D721Med (cell line): ENCODE results near the gene ATXN7L1.

Experiments used
- DNase-seq: peaks from one replicate; pipeline ENCODE4 v3.0.0; 2011; ENCODE audit warnings: low spot score; ENCODE audit not compliant: insufficient read length
- FAIRE-seq: peaks from 2 replicates; lab custom pipeline; 2011; peaks lifted over from hg19 to GRCh38; lab: Jason Lieb, UNC
- CTCF ChIP-seq: IDR thresholded peaks from 2 replicates; pipeline ENCODE4 v1.5.1; 2012; ENCODE audit warnings: mild to moderate bottlenecking, control low read depth; ENCODE audit not compliant: insufficient read depth; ENCODE audit errors: missing control alignments

Gene ATXN7L1

GRCh38 chr7:105879782-105880181 is 3.4 kb upstream of the ATXN7L1 start:
- DNase-seq: no peak
- no peak for FAIRE-seq
- TF ChIP-seq CTCF: no peak

DNA sequence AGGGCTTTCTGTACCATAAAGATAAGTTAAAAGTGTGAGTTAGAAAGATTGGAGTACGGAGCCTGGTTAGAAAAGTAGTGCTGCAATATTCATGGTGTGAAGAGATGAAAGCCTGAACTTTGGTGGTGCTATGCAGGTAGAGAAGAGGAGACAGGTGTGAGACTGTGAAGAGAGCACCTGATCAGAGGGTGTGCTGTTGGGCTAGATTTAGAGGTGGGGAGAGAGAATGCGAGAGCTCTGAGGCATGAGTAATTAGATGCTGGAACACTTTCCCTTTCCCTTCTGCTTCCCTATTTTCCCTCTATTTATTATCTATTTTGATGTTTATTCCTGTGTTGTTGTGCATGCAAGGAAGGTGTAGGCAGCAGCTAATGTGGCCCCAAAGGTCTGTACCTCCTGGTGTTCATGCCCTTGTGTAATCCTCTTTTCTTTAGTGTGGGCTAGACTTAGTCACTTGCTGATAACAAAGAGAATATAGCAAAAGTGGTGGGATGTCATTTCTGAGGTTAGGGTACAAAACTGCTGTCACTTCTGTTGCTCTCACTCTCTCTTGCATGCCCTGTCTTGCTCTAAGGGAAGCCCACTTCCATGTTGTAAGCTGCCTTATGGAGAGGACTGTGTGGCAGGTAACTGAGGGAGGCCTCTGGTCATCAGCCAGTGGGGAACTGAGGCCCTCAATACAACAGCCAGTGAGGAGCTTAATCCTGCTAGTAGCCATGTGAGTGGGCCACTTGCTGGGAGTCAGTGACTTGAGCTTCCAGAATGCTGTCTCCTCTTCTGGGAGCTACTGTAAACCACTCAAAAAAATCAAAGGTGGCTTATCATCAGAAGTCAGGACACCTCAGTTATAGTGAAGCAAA is 2.6 kb upstream of the ATXN7L1 start:
- DNase-seq: no peak
- no peak for FAIRE-seq
- no peak for TF ChIP-seq CTCF

DNA sequence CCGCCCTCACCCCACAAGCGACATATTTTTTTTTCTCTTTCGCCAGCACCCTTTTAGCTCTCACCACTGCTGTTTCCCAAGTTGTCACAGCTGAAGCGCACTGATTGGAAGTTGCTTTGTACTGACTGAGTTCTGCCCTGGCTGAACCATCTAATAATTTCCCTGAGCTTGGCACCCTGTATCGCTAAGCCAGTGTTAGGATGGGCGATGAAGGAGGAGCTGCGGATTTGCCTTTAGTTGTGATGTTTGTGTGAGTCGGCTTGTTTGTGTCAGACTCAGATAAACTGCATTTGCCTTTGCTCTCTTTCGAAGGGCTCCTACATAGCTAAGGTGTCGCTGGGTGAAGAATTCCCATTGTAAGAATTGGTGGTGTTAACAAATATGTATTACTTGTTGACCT is 1.3 kb upstream of the ATXN7L1 start:
- DNase-seq (no peak), FAIRE-seq (no peak)
- no peak for TF ChIP-seq CTCF

DNA sequence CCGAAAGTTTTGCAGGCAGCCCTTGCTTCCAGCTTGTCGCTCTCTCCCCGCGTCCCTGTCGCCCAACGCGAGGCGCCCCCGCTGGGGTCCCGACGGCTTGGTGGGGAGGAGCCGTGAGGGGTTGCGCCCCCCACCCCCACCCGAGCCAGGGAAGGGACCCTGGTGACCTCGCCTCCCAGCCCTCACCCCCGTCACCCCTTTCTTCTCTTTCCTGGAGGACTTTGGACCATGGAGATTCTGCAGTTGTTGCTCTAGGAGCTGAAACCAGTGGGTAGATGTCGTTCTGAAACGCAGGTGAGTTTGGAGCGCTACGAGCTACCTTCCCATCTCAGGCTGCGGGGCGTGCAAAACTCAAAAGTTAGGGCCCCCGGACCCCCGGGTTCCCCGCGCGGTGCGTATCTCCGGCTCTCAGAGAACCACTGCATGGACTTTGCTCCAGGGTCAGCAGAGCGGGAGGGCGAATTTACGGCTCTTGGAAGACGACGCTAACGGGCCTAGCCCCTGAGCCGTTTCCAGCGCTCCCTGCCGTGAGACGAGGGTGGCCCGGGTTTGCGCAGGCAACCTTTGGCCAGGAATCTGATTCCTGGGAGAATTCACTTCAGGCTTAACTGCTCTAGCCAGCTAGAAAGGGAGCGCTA is 684 bp upstream of the ATXN7L1 start:
- no peak for TF ChIP-seq CTCF
- FAIRE-seq: no peak
- no peak for DNase-seq

DNA sequence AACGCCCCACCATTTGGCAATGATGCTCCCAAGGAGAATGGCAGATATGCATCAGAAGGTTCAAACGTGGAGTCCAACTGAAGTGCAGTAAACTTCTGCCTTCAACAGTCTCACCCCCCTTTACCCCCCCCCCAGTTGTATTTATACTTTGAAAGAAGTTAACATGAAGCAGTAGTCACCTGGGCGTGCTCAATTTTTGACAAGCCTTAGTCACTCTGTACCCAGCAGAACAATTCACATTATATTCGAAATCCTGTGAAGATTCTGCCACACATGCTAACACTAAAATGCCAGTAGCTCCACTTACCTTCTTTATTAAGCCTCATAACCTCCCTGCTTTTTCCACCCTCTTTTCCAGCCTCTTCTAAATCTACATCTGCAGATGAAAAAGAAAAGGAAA is 894 bp downstream of the ATXN7L1 start:
- FAIRE-seq (no peak), DNase-seq (no peak)
- TF ChIP-seq CTCF: no peak

DNA sequence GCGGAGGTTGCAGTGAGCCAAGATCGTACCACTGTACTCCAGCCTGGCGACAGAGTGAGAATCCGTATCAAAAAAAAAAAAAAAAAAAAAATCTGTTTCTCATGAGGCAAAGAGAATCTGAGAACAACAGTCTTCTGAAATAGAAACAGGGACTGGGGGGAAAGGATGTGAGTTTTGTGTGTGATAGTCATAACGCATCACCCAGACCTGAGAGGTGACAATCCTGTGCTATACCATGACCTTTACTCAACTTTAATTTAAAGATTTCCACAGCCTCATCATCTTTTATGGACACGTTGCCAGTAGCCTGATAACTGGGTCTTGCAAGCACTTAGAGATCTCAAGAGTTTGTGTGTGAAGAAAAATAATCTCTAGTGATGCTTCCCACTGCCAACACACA is 2.3 kb downstream of the ATXN7L1 start:
- no peak for DNase-seq
- no peak for TF ChIP-seq CTCF
- FAIRE-seq: no peak

DNA sequence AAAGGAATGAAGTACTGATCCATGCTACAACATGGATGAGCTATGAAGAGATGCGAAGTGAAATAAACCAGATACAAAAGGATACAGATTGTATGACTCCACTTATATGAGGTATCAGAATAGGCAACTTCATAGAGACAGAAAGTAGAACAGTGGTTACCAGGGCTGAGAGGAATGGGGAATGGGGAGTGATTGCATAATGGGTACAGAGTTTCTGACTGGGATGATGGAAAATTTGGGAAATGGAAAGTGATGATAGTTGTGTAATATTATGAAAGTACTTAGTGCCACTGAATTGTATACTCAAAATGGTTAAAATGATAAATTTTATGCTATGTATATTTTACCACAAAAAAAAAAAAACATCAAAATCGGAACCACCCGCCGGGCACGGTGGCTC is 3.9 kb downstream of the ATXN7L1 start:
- DNase-seq (no peak), FAIRE-seq (no peak)
- no peak for TF ChIP-seq CTCF
